ENCODE measurements around the gene MAGEA8.

- TF ChIP-seq, protein P1, sequence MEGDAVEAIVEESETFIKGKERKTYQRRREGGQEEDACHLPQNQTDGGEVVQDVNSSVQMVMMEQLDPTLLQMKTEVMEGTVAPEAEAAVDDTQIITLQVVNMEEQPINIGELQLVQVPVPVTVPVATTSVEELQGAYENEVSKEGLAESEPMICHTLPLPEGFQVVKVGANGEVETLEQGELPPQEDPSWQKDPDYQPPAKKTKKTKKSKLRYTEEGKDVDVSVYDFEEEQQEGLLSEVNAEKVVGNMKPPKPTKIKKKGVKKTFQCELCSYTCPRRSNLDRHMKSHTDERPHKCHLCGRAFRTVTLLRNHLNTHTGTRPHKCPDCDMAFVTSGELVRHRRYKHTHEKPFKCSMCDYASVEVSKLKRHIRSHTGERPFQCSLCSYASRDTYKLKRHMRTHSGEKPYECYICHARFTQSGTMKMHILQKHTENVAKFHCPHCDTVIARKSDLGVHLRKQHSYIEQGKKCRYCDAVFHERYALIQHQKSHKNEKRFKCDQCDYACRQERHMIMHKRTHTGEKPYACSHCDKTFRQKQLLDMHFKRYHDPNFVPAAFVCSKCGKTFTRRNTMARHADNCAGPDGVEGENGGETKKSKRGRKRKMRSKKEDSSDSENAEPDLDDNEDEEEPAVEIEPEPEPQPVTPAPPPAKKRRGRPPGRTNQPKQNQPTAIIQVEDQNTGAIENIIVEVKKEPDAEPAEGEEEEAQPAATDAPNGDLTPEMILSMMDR (IDR thresholded peaks at IDR 0.05; ENCODE audit: insufficient read depth, low read depth, low read length): no peak
- no peak for TF ChIP-seq EZH2 (IDR thresholded peaks at IDR 0.05; ENCODE audit: insufficient read depth, low read length)
These were observed 3.3 kb upstream of the MAGEA8 start for GRCh38 chrX:149877636-149878035.

All from astrocyte (in vitro differentiated cells and primary cell).